ENCODE data around the gene STAB1.
A peak's percentile ranks its signal among the peaks of the same experiment; 100 is the strongest.
"Not testable (repeated sequence)": the region's sequence is repeated elsewhere in the genome, so short reads cannot be mapped to it uniquely, and the experiment has no call there.

The STAB1 gene

GRCh38 chr3:52525680-52526561, 30.8 kb downstream of the STAB1 start:
- POLR2A ChIA-PET (ENCODE audit: low non-redundant PET), result no interaction called here
- H3K27ac ChIP-seq, result peak overlapping the region; percentile 60
- CTCF ChIA-PET, result interaction anchor here (0.6 to 1.1 kb wide), 3 partner anchors 9 to 64 kb away, joined by 3 read pairs; no protein-coding TSS in a partner anchor
- no peak for DNase-seq (ENCODE audit: low spot score)
- TF ChIP-seq, protein P1, sequence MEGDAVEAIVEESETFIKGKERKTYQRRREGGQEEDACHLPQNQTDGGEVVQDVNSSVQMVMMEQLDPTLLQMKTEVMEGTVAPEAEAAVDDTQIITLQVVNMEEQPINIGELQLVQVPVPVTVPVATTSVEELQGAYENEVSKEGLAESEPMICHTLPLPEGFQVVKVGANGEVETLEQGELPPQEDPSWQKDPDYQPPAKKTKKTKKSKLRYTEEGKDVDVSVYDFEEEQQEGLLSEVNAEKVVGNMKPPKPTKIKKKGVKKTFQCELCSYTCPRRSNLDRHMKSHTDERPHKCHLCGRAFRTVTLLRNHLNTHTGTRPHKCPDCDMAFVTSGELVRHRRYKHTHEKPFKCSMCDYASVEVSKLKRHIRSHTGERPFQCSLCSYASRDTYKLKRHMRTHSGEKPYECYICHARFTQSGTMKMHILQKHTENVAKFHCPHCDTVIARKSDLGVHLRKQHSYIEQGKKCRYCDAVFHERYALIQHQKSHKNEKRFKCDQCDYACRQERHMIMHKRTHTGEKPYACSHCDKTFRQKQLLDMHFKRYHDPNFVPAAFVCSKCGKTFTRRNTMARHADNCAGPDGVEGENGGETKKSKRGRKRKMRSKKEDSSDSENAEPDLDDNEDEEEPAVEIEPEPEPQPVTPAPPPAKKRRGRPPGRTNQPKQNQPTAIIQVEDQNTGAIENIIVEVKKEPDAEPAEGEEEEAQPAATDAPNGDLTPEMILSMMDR (conservative IDR thresholded peaks at IDR 0.05; ENCODE audit: low read depth), result no peak

DNA sequence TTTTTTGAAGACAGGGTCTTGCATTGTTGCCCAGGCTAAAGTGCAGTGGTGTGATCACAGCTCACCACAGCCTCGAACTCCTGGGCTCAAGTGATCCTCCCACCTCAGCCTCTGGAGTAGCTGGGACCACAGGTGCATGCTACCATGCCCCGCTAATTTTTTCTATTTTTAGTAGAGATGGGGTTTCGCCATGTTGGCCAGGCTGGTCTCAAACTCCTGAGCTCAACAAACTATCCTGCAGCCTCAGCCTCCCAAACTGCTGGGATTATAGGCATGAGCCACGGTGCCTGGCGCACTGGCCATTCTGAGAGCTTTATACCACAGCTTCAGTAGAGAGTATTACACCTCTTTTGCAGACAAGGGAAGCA, 31.5 kb downstream of the STAB1 start:
- DNase-seq (ENCODE audit: low spot score); POLR2A ChIA-PET (ENCODE audit: low non-redundant PET): not testable (repeated sequence)
- H3K27ac ChIP-seq, result peak overlapping the region; percentile 60
- CTCF ChIA-PET, result interaction anchor here (0.6 to 1.1 kb wide), 3 partner anchors 8 to 65 kb away, joined by 3 read pairs; no protein-coding TSS in a partner anchor

- POLR2A ChIA-PET (ENCODE audit: low non-redundant PET), result no interaction called here
- CTCF ChIA-PET, result interaction anchor here (0.6 to 1.1 kb wide), 2 partner anchors 8 to 52 kb away, joined by 3 read pairs; no protein-coding TSS in a partner anchor
- TF ChIP-seq, protein P1 (conservative IDR thresholded peaks at IDR 0.05; ENCODE audit: low read depth), result no peak
- peak overlapping the region; percentile 60 for H3K27ac ChIP-seq
- no peak for DNase-seq (ENCODE audit: low spot score)
Measured at GRCh38 chr3:52527039-52527731, 32.0 kb downstream of the STAB1 start.

- ChIA-PET POLR2A (ENCODE audit: low non-redundant PET) (no interaction called here), CTCF (no interaction called here)
- TF ChIP-seq, protein P1 (conservative IDR thresholded peaks at IDR 0.05; ENCODE audit: low read depth), result no peak
- peak overlapping the region; percentile 90; the same call in 1 of the 2 replicates for H3K27ac ChIP-seq
- no peak for DNase-seq (ENCODE audit: low spot score)
Measured at GRCh38 chr3:52527732-52528585, 32.8 kb downstream of the STAB1 start.

GRCh38 chr3:52528586-52529375, 33.6 kb downstream of the STAB1 start:
- TF ChIP-seq, protein P1 (conservative IDR thresholded peaks at IDR 0.05; ENCODE audit: low read depth), result no peak
- peak overlapping the region; percentile 90; the same call in 1 of the 2 replicates for H3K27ac ChIP-seq
- ChIA-PET POLR2A (ENCODE audit: low non-redundant PET) (no interaction called here), CTCF (no interaction called here)
- no peak for DNase-seq (ENCODE audit: low spot score)
